H1 (cell line): ENCODE results near the gene CACNA1E. TPM values are rescaled to one million over a fixed set of nuclear protein-coding genes. Genes with fewer than 3 reads are reported as not detected.

Source experiments
- CTCF ChIA-PET: fragments of 300-600 bp; sonication (Branson Sonifier 250); formaldehyde crosslinking; loops from one replicate; lab custom pipeline; 2021; ENCODE audit not compliant: partially characterized antibody; lab: Charles Lee
- POLR2A ChIA-PET: fragments of 300-600 bp; sonication (Branson Sonifier 250); formaldehyde crosslinking; loops from one replicate; lab custom pipeline; 2021; ENCODE audit warnings: inconsistent platforms; ENCODE audit not compliant: partially characterized antibody; lab: Charles Lee
- DNase-seq, 2 experiments: peaks; one replicate each; pipeline versions ENCODE4 v3.0.0 to v3.0.0-alpha.2; 2010 to 2022; ENCODE audit warnings: low spot score in 2 of 2, low read depth in 1 of 2, mixed read lengths in 1 of 2
- FAIRE-seq: peaks from 2 replicates; lab custom pipeline; 2011; peaks lifted over from hg19 to GRCh38; lab: Jason Lieb, UNC
- H2AFZ ChIP-seq: 2 replicates; pipeline ENCODE4 v1.8.1; 2012; ENCODE audit warnings: low read length, inconsistent platforms
- H2AK5ac ChIP-seq: 2 replicates; pipeline ENCODE4 v1.6.1; 2013; ENCODE audit warnings: low read depth, low read length
- H2BK120ac ChIP-seq: replicated peaks from 2 replicates; pipeline ENCODE3; 2013; ENCODE audit warnings: low read depth, low read length, inconsistent platforms
- H2BK12ac ChIP-seq: 2 replicates; pipeline ENCODE4 v1.6.1; 2013; ENCODE audit warnings: low read depth, low read length
- H2BK15ac ChIP-seq: 2 replicates; pipeline ENCODE4 v1.6.1; 2013; ENCODE audit warnings: low read length
- H2BK20ac ChIP-seq: 2 replicates; pipeline ENCODE4 v1.6.1; 2013; ENCODE audit warnings: low read length
- H2BK5ac ChIP-seq: 2 replicates; pipeline ENCODE4 v1.6.1; 2013; ENCODE audit warnings: low read depth, low read length
- H3K14ac ChIP-seq: 2 replicates; pipeline ENCODE4 v1.6.1; 2013; ENCODE audit warnings: inconsistent platforms; ENCODE audit not compliant: insufficient read length
- H3K18ac ChIP-seq: 2 replicates; pipeline ENCODE4 v1.6.1; 2013; ENCODE audit warnings: low read length; ENCODE audit errors: extremely low read depth
- H3K23ac ChIP-seq: 2 replicates; pipeline ENCODE4 v1.6.1; 2013; ENCODE audit warnings: inconsistent platforms; ENCODE audit not compliant: insufficient read length
- H3K23me2 ChIP-seq: 2 replicates; pipeline ENCODE4 v1.6.1; 2013; ENCODE audit warnings: low read depth, low read length
- H3K27ac ChIP-seq: 2 replicates; pipeline ENCODE4 v1.6.1; 2011; ENCODE audit warnings: low read depth, low read length, inconsistent platforms
- H3K27me3 ChIP-seq, 4 experiments: replicated peaks in 1 of 4; 1 replicate in 1 of 4; 2 replicates in 3 of 4; pipeline versions ENCODE4 v1.6.1 to v1.8.1; 2011 to 2013; ENCODE audit warnings: low read length in 3 of 4, mild to moderate bottlenecking in 3 of 4, inconsistent platforms in 2 of 4, mixed read lengths in 2 of 4, moderate library complexity in 1 of 4; ENCODE audit not compliant: control insufficient read depth in 3 of 4, insufficient read depth in 3 of 4; ENCODE audit errors: extremely low read depth in 1 of 4
- H3K36me3 ChIP-seq, 4 experiments: 2 replicates each; pipeline versions ENCODE4 v1.6.1 to v1.8.1; 2011 to 2013; ENCODE audit warnings: mild to moderate bottlenecking in 4 of 4, low read length in 3 of 4, moderate library complexity in 2 of 4, control low read depth in 1 of 4, inconsistent platforms in 1 of 4; ENCODE audit not compliant: insufficient read depth in 4 of 4, control insufficient read depth in 2 of 4
- H3K4ac ChIP-seq: replicated peaks from 2 replicates; pipeline ENCODE3; 2013; ENCODE audit warnings: low read length, low read depth, mixed read lengths, inconsistent platforms; ENCODE audit not compliant: insufficient read length
- H3K4me1 ChIP-seq, 4 experiments: replicated peaks in 1 of 4; 1 replicate in 1 of 4; 2 replicates in 3 of 4; pipeline versions ENCODE4 v1.6.1 to v1.8.1; 2011 to 2013; ENCODE audit warnings: low read length in 3 of 4, inconsistent platforms in 2 of 4, mixed read lengths in 1 of 4; ENCODE audit not compliant: insufficient read depth in 4 of 4, control insufficient read depth in 3 of 4
- H3K4me2 ChIP-seq, 2 experiments: 2 replicates each; pipeline versions ENCODE4 v1.6.1 to v1.8.1; 2011 to 2013; ENCODE audit warnings: low read depth in 2 of 2, low read length in 2 of 2, control low read depth in 1 of 2, inconsistent platforms in 1 of 2, mild to moderate bottlenecking in 1 of 2; ENCODE audit not compliant: insufficient read depth in 1 of 2
- H3K4me3 ChIP-seq, 4 experiments: fragments of 200-600, 300-600 bp in 1 of 4; sonication (generic), shearing (Covaris generic), sonication (Bioruptor Twin) in 1 of 4; 2 replicates each; pipeline versions ENCODE4 v1.5.1 to v1.8.1; 2011 to 2016; ENCODE audit warnings: low read length in 4 of 4, low read depth in 3 of 4, control low read depth in 2 of 4, inconsistent platforms in 2 of 4, mild to moderate bottlenecking in 2 of 4, mixed read lengths in 1 of 4, moderate library complexity in 1 of 4; ENCODE audit not compliant: insufficient read depth in 2 of 4; ENCODE audit errors: extremely low read depth in 1 of 4
- H3K56ac ChIP-seq: replicated peaks from 2 replicates; pipeline ENCODE3; 2013; ENCODE audit warnings: low read depth, mild to moderate bottlenecking, mixed read lengths, low read length, inconsistent platforms; ENCODE audit not compliant: insufficient read length
- H3K79me1 ChIP-seq: 2 replicates; pipeline ENCODE4 v1.6.1; 2013; ENCODE audit warnings: low read depth, low read length, control low read depth
- H3K79me2 ChIP-seq, 2 experiments: 2 replicates each; pipeline versions ENCODE4 v1.6.1 to v1.8.1; 2012 to 2013; ENCODE audit warnings: low read length in 2 of 2, mild to moderate bottlenecking in 2 of 2, inconsistent platforms in 1 of 2; ENCODE audit not compliant: insufficient read depth in 2 of 2, control insufficient read depth in 1 of 2
- H3K9ac ChIP-seq, 4 experiments: replicated peaks in 1 of 4; 1 replicate in 1 of 4; 2 replicates in 3 of 4; pipeline versions ENCODE4 v1.6.1 to v1.8.1; 2011 to 2013; ENCODE audit warnings: low read depth in 3 of 4, low read length in 3 of 4, control low read depth in 2 of 4, mild to moderate bottlenecking in 2 of 4, moderate library complexity in 2 of 4, inconsistent platforms in 1 of 4; ENCODE audit errors: extremely low read depth in 1 of 4
- H3K9me3 ChIP-seq, 2 experiments: 2 replicates each; pipeline versions ENCODE4 v1.6.1 to v1.8.1; 2012 to 2013; ENCODE audit warnings: mild to moderate bottlenecking in 2 of 2, moderate library complexity in 2 of 2, control low read depth in 1 of 2, inconsistent platforms in 1 of 2, low read depth in 1 of 2, low read length in 1 of 2, mixed read lengths in 1 of 2; ENCODE audit not compliant: insufficient read depth in 2 of 2
- H4K20me1 ChIP-seq, 2 experiments: replicated peaks in 1 of 2; 2 replicates each; pipeline versions ENCODE3 to v1.8.1; 2011 to 2013; ENCODE audit warnings: inconsistent platforms in 2 of 2, low read length in 2 of 2, mild to moderate bottlenecking in 1 of 2; ENCODE audit not compliant: insufficient read depth in 2 of 2, control insufficient read depth in 1 of 2
- H4K5ac ChIP-seq: 2 replicates; pipeline ENCODE4 v1.6.1; 2013; ENCODE audit warnings: low read length, low read depth, mixed read lengths, inconsistent platforms; ENCODE audit not compliant: insufficient read length
- H4K8ac ChIP-seq: 2 replicates; pipeline ENCODE4 v1.8.0; 2013; ENCODE audit warnings: mild to moderate bottlenecking, moderate library complexity, low read length, inconsistent platforms; ENCODE audit not compliant: insufficient read depth; ENCODE audit errors: extremely low read depth
- H4K91ac ChIP-seq: replicated peaks from 2 replicates; pipeline ENCODE3; 2013; ENCODE audit warnings: low read length, mixed read lengths, inconsistent platforms; ENCODE audit not compliant: insufficient read length
- EGR1 ChIP-seq: IDR thresholded peaks from 2 replicates; pipeline ENCODE4 v1.6.1; 2011; ENCODE audit warnings: low read depth, low read length, borderline replicate concordance
- POLR2AphosphoS5 ChIP-seq: IDR thresholded peaks from 2 replicates; pipeline ENCODE4 v1.6.1; 2011; ENCODE audit warnings: low read depth, low read length
- WGBS, 2 experiments: shearing (Covaris generic) in 1 of 2; methylation state at CpG; one replicate each; pipeline versions ENCODE4 v1.1.6 to v1.1.7; 2013 to 2015; ENCODE audit warnings: low lambda C conversion rate in 2 of 2, mixed read lengths in 2 of 2, inconsistent platforms in 1 of 2, low coverage in 1 of 2, missing lambda C conversion rate in 1 of 2; ENCODE audit not compliant: insufficient replicate concordance in 2 of 2, insufficient coverage in 1 of 2, insufficient read length in 1 of 2; ENCODE audit errors: extremely low coverage in 1 of 2, missing lambda C conversion rate in 1 of 2; 5-methylcytosine and 5-hydroxymethylcytosine counted together
- polyA plus RNA-seq, 7 experiments: library from polyadenylated mRNA; depleted of rRNA in 3 of 7; stranded (reverse) in 5 of 7; unstranded in 2 of 7; fragments of >200 nt in 5 of 7; fragments of 200-250 nt in 2 of 7; gene quantifications; 1 replicate in 5 of 7; 2 replicates in 1 of 7; 4 replicates in 1 of 7; pipeline versions ENCODE4 v1.2.1 to v1.2.3, GENCODE V29; 2011 to 2013; ENCODE audit warnings: missing spikeins in 2 of 7, mixed read lengths in 2 of 7
- total RNA-seq: library from RNA; stranded (reverse); fragmentation: NEBNext Ultra II Directional; extraction: Animal tissue kit (Norgen Biotek cat#: 25700); gene quantifications from 2 replicates; pipeline ENCODE4 v1.2.1, GENCODE V29; 2021

Gene CACNA1E
- total and polyA plus RNA-seq, 2 of the 8 experiments (the other 6 are each of a cell fraction or from before 2014, with no cell fraction given): 0.98 to 1.3 TPM

GRCh38 chr1:181630838-181631237 lies 147.5 kb downstream of the CACNA1E start:
- H3K4ac ChIP-seq: no peak overlapping the region
- POLR2A ChIA-PET: interaction anchor here (1.0 kb wide), 1 partner anchor 19 kb away, joined by 3 read pairs; no protein-coding TSS in a partner anchor
- H3K9me3 ChIP-seq: no peaks in the 10 kb centered on the region
- no peak overlapping the region for H4K5ac ChIP-seq
- no peaks in the 10 kb centered on the region for H4K20me1 ChIP-seq
- H2AFZ ChIP-seq: no peak overlapping the region
- H3K23me2 ChIP-seq: no peaks in the 10 kb centered on the region
- no peaks in the 10 kb centered on the region for H3K36me3 ChIP-seq
- H3K79me1 ChIP-seq: no peaks in the 10 kb centered on the region
- no peak overlapping the region for H3K23ac ChIP-seq
- H3K56ac ChIP-seq: no peak overlapping the region
- no peak overlapping the region for H3K9ac ChIP-seq
- no peak overlapping the region for H3K4me3 ChIP-seq
- H2BK12ac ChIP-seq: no peak overlapping the region
- H3K27me3 ChIP-seq: no peaks in the 10 kb centered on the region
- DNase-seq: no peak
- WGBS, 2 experiments: 87% methylated on average over 3 of the region's 3 CpGs; no CpG with 5 or more reads in 1 of the 2 experiments
- H2BK5ac ChIP-seq: no peak overlapping the region
- no peak overlapping the region for H2AK5ac ChIP-seq
- H3K4me1 ChIP-seq: peaks cover 0 to 2% (median 0%) of the 10 kb centered on the region in 4 experiments; a peak in 1 of 7 replicates
- CTCF ChIA-PET: interaction anchor here (1.0 to 1.6 kb wide), 3 partner anchors 152 to 454 kb away, joined by 3 read pairs; no protein-coding TSS in a partner anchor
- H2BK15ac ChIP-seq: no peak overlapping the region
- H2BK120ac ChIP-seq: no peak overlapping the region
- TF ChIP-seq POLR2AphosphoS5 (no peak), EGR1 (no peak)
- no peak for FAIRE-seq
- H4K91ac ChIP-seq: no peak overlapping the region
- H3K4me2 ChIP-seq: no peak overlapping the region
- H3K18ac ChIP-seq: no peak overlapping the region
- H2BK20ac ChIP-seq: no peak overlapping the region
- H3K14ac ChIP-seq: no peak overlapping the region
- no peak overlapping the region for H3K27ac ChIP-seq
- no peak overlapping the region for H4K8ac ChIP-seq
- no peaks in the 10 kb centered on the region for H3K79me2 ChIP-seq
